Measurements from ENCODE around the gene RTF2. TPM values are rescaled to one million over a fixed set of nuclear protein-coding genes. Genes with fewer than 3 reads are reported as not detected.

RTF2 gene, protein sequence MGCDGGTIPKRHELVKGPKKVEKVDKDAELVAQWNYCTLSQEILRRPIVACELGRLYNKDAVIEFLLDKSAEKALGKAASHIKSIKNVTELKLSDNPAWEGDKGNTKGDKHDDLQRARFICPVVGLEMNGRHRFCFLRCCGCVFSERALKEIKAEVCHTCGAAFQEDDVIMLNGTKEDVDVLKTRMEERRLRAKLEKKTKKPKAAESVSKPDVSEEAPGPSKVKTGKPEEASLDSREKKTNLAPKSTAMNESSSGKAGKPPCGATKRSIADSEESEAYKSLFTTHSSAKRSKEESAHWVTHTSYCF
- total RNA-seq, result 56.1 TPM

DNA sequence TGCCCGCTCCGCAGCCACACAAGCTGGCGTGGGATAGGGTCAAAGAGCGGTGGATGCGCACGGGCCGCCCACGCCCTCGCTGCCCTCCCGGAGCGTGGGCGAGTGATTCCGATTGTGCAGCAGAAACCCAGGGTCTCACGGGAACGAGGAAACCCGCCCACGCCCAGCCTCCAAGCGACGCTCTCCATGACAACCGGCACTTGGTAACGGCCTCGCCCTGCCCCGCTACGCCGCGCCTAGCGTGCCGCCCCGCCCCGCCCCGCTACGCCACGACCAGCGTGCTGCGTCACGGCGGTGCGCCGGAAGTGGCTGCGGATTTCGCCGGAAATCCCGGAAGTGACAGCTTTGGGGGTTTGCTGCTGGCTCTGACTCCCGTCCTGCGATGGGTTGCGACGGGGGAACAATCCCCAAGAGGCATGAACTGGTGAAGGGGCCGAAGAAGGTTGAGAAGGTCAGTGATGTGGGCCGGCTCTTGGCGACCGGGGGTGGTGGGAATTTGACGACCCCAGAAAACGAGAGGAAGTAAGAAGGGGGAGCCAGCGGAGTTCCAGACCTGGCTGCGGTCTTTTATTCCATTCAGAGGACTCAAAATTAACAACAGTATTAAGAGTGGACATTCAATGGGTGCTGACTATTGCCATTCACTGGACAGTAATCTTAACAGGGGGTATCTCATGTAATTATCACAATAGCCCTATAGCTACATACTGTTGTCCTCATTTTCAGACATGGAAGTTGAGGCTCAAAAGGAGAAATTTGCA, at the start of gene RTF2:
Gene RTF2 (plus strand): TSS at position 312 of the 761 bp plus-strand sequence. CDS start 71 bp downstream, at position 383.

DNA sequence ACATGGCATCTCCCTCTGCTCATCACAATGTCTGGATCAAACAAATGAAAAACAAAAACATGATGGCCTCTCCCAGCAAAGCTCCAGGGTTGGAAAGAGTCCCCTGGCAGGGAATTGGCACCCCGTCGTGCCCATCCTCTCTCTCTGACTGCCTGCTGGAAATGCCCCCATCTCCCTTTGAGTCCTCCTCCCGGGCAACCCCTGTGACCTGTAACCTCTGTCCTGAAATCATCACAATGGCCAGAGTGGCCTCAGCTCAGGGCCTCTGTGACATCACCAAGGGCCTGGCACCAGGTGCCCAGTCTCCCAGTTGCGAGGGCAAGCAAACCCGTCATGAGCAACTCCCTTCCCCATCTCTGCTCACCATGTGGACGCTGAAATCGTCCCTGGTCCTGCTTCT, 56.0 kb downstream of the RTF2 start, which contains the start of gene FAM209A:
Gene FAM209A (plus strand): TSS at position 301 of the 400 bp plus-strand sequence. CDS start 65 bp downstream, at position 366.

DNA sequence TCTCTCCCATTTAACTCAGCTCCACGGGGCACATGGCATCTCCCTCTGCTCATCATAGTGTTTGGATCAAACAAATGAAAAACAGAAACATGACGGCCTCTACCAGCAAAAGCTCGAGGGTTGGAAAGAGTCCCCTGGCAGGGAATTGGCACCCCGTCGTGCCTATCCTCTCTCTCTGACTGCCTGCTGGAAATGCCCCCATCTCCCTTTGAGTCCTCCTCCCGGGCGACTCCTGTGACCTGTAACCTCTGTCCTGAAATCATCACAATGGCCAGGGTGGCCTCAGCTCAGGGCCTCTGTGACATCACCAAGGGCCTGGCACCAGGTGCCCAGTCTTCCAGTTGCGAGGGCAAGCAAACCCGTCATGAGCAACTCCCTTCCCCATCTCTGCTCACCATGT, 64.5 kb downstream of the RTF2 start, which contains the start of gene FAM209B:
Gene FAM209B (plus strand): TSS at position 301 of the 400 bp plus-strand sequence. CDS start 96 bp downstream, at position 397.

Small RNA genes within 50 kb of the gene (small RNA-seq; reads per million reads assigned to genes)
- not detected for gene RPL39P

Other genes with a start within 250 kb of the RTF2 start
- 0.46 TPM for gene MC3R, start 219.9 kb upstream of the RTF2 start, total RNA-seq
- 17.3 TPM for gene FAM210B, start 109.7 kb upstream of the RTF2 start, total RNA-seq
- gene AURKA, start 76.4 kb upstream of the RTF2 start, total RNA-seq, result 8.3 TPM
- gene CSTF1, start 76.0 kb upstream of the RTF2 start, total RNA-seq, result 27.2 TPM
- gene CASS4, start 56.4 kb upstream of the RTF2 start, total RNA-seq, result 0.69 TPM
- not detected for gene FAM209A, start 56.1 kb downstream of the RTF2 start, total RNA-seq
- gene FAM209B, start 64.6 kb downstream of the RTF2 start, total RNA-seq, result not detected
- under 0.01 TPM for gene TFAP2C, start 160.7 kb downstream of the RTF2 start, total RNA-seq

Data from diencephalon (tissue), 1 donor.